Measurements from ENCODE around the gene RREB1.

DNA sequence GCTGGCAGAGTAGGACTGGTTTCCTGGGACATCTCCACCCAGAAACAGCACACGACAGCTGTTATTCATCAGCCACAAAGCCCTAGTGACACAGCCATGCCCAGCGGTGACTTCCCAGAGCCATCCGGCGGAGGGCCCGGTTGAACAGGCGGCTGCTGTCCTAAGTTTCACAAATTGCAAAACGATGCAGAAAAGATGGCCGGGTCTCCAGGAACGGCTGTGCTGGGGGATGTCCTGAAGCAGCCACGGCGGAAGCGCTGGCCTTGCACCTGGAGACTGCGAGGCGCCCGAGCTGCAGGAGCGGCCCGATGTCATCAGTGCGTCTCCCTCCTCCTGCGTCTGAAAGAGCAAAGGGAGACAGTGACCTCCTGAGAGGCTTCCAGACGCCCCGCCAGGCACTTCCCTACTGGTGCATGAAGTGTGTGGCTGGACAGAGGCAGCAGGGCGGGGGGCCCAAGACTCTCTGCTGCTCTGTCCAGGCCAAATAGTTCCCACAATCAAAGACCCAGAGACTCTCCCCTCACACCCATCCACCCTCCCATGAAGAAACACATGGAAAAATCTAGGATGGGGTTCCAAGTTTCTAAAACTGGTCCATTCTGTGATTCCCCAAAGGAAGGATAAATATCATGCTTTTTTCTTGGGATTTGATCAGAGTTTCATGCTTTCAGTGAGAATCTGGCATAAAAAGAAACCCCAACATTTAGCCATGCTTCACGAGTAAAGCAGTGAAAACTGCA, 161.2 kb downstream of the RREB1 start:
- TF ChIP-seq POLR2AphosphoS5 (IDR thresholded peaks at IDR 0.05; ENCODE audit: insufficient read depth, low read depth, low read length), result no peak
- TF ChIP-seq, protein P1, sequence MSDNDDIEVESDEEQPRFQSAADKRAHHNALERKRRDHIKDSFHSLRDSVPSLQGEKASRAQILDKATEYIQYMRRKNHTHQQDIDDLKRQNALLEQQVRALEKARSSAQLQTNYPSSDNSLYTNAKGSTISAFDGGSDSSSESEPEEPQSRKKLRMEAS (IDR thresholded peaks at IDR 0.05; ENCODE audit: insufficient read depth, insufficient read length), result no peak
- TF ChIP-seq, protein P2, sequence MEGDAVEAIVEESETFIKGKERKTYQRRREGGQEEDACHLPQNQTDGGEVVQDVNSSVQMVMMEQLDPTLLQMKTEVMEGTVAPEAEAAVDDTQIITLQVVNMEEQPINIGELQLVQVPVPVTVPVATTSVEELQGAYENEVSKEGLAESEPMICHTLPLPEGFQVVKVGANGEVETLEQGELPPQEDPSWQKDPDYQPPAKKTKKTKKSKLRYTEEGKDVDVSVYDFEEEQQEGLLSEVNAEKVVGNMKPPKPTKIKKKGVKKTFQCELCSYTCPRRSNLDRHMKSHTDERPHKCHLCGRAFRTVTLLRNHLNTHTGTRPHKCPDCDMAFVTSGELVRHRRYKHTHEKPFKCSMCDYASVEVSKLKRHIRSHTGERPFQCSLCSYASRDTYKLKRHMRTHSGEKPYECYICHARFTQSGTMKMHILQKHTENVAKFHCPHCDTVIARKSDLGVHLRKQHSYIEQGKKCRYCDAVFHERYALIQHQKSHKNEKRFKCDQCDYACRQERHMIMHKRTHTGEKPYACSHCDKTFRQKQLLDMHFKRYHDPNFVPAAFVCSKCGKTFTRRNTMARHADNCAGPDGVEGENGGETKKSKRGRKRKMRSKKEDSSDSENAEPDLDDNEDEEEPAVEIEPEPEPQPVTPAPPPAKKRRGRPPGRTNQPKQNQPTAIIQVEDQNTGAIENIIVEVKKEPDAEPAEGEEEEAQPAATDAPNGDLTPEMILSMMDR (IDR thresholded peaks at IDR 0.05; ENCODE audit: extremely low read depth in 1 of 2, insufficient read depth in 1 of 2, low read depth in 1 of 2, low read length in 2 of 2), result no peak
- TF ChIP-seq MYC (IDR thresholded peaks at IDR 0.05; ENCODE audit: low read depth, low read length), result no peak
- TF ChIP-seq POLR2A (IDR thresholded peaks at IDR 0.05; ENCODE audit: low read depth, low read length), result no peak
- TF ChIP-seq JUN (IDR thresholded peaks at IDR 0.05; ENCODE audit: borderline replicate concordance, insufficient read depth, insufficient read length, low read depth), result no peak

Measured in endothelial cell of umbilical vein (primary cell).